Smooth muscle cell (in vitro differentiated cells): ENCODE data around the gene TMED1. TPM values are rescaled to one million over a fixed set of nuclear protein-coding genes. Genes with fewer than 3 reads are reported as not detected.

Source experiments
- DNase-seq: peaks from one replicate; lab custom pipeline; 2025; ENCODE audit not compliant: unreplicated experiment; lab: John Stamatoyannopoulos, UW
- H2AFZ ChIP-seq: fragments of 200-600 bp; sonication (generic); 2 replicates; pipeline ENCODE4 v1.6.0; 2016; ENCODE audit warnings: antibody characterized with exemption, low read depth, mild to moderate bottlenecking
- H3F3A ChIP-seq: fragments of 200-600 bp; sonication (generic); 2 replicates; pipeline ENCODE4 v1.6.0; 2017; ENCODE audit warnings: antibody characterized with exemption, low read depth
- H3K27ac ChIP-seq: fragments of 200-600 bp; sonication (generic); 2 replicates; pipeline ENCODE4 v1.5.1; 2016; ENCODE audit warnings: low read depth, mild to moderate bottlenecking
- H3K27me3 ChIP-seq: fragments of 200-600 bp; sonication (generic); 2 replicates; pipeline ENCODE4 v1.6.1; 2016; ENCODE audit warnings: low read depth, mild to moderate bottlenecking
- H3K36me3 ChIP-seq: fragments of 200-600 bp; sonication (generic); 2 replicates; pipeline ENCODE4 v1.5.1; 2016; ENCODE audit warnings: low read depth
- H3K4me1 ChIP-seq: fragments of 200-600 bp; sonication (generic); 2 replicates; pipeline ENCODE4 v1.5.1; 2016; ENCODE audit warnings: low read depth
- H3K4me2 ChIP-seq: fragments of 200-600 bp; sonication (generic); 2 replicates; pipeline ENCODE4 v1.6.0; 2016; ENCODE audit warnings: mild to moderate bottlenecking
- H3K4me3 ChIP-seq: fragments of 200-600 bp; sonication (generic); 2 replicates; pipeline ENCODE4 v1.5.1; 2016; ENCODE audit warnings: mild to moderate bottlenecking
- H3K79me2 ChIP-seq: fragments of 200-600 bp; sonication (generic); 2 replicates; pipeline ENCODE4 v1.6.0; 2016; ENCODE audit warnings: low read depth, mild to moderate bottlenecking
- H3K9ac ChIP-seq: fragments of 200-600 bp; sonication (generic); 2 replicates; pipeline ENCODE4 v1.6.0; 2016; ENCODE audit warnings: low read depth
- H3K9me3 ChIP-seq: fragments of 200-600 bp; sonication (generic); replicated peaks from 2 replicates; pipeline ENCODE4 v1.5.1; 2016; ENCODE audit warnings: low read depth
- H4K20me1 ChIP-seq: fragments of 200-600 bp; sonication (generic); 2 replicates; pipeline ENCODE4 v1.6.0; 2016; ENCODE audit warnings: low read depth
- WGBS: methylation state at CpG from one replicate; pipeline ENCODE4 v1.1.7; 2016; ENCODE audit warnings: low lambda C conversion rate; 5-methylcytosine and 5-hydroxymethylcytosine counted together
- polyA plus RNA-seq: library from polyadenylated mRNA; unstranded; fragments of >200 nt; fragmentation: Nextera tagmentation; extraction: Ambion mirVana; gene quantifications from 2 replicates; pipeline ENCODE4 v1.2.1, GENCODE V29; 2016
- total RNA-seq: library from RNA; depleted of rRNA; stranded (reverse); fragments of >200 nt; gene quantifications from 2 replicates; pipeline ENCODE4 v1.2.3, GENCODE V29; 2014
- TF ChIP-seq, protein P1 (sequence below): fragments of 200-600 bp; sonication (generic); IDR thresholded peaks from 2 replicates; pipeline ENCODE4 v1.5.1; 2017; ENCODE audit warnings: borderline replicate concordance, mild to moderate bottlenecking, antibody characterized with exemption; ENCODE audit not compliant: insufficient read depth, poor library complexity, severe bottlenecking

Gene TMED1
- total and polyA plus RNA-seq, 2 experiments from 2014 or later: 30.7 to 107 TPM

DNA sequence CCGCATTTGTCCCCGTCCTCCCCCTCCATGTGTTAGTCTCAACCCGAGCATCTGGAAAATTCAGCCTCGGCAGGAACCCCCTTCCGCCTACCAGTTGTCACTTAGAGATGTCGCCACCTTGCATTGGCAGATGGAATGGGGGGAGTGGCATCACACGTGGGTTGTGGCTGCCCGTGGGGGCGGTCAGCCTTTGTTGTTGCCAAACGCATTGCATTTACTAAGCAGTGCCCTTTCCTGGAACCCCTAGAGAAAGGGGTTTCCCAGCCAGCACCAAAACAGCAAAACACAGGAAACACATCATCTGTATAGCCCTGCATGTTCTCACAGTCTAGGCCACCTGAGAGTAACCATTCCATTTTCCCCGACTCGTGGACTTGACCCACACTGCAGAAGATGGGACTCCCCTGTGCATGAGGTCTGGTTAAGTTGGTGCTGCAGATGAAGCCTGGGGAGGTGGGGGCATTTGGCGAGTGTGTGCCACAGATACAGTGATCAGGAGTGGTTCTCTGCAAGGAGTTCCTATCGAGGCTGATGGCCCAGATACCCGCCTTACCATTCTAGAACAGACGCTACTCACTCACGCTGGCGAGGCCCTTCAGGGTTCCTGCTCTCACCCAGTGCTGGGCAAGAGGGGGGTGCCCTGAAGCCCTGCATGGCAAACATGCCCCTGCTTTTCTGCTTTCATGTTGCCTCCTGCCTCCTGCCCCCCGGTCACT is 38.3 kb downstream of the TMED1 start:
- no peaks in the 10 kb centered on the region for H4K20me1 ChIP-seq
- TF ChIP-seq, protein P1, sequence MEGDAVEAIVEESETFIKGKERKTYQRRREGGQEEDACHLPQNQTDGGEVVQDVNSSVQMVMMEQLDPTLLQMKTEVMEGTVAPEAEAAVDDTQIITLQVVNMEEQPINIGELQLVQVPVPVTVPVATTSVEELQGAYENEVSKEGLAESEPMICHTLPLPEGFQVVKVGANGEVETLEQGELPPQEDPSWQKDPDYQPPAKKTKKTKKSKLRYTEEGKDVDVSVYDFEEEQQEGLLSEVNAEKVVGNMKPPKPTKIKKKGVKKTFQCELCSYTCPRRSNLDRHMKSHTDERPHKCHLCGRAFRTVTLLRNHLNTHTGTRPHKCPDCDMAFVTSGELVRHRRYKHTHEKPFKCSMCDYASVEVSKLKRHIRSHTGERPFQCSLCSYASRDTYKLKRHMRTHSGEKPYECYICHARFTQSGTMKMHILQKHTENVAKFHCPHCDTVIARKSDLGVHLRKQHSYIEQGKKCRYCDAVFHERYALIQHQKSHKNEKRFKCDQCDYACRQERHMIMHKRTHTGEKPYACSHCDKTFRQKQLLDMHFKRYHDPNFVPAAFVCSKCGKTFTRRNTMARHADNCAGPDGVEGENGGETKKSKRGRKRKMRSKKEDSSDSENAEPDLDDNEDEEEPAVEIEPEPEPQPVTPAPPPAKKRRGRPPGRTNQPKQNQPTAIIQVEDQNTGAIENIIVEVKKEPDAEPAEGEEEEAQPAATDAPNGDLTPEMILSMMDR: no peak
- no peak overlapping the region for H3K9ac ChIP-seq
- H3K27me3 ChIP-seq: no peaks in the 10 kb centered on the region
- H3K27ac ChIP-seq: no peak overlapping the region
- no peaks in the 10 kb centered on the region for H3F3A ChIP-seq
- peaks cover 7% of the 10 kb centered on the region for H3K36me3 ChIP-seq
- 90% methylated on average over 19 of the region's 19 CpGs for WGBS
- H3K79me2 ChIP-seq: no peaks in the 10 kb centered on the region
- DNase-seq: no peak
- no peak overlapping the region for H3K4me3 ChIP-seq
- no peaks in the 10 kb centered on the region for H3K9me3 ChIP-seq
- no peak overlapping the region for H3K4me2 ChIP-seq
- no peaks in the 10 kb centered on the region for H3K4me1 ChIP-seq
- H2AFZ ChIP-seq: no peak overlapping the region

DNA sequence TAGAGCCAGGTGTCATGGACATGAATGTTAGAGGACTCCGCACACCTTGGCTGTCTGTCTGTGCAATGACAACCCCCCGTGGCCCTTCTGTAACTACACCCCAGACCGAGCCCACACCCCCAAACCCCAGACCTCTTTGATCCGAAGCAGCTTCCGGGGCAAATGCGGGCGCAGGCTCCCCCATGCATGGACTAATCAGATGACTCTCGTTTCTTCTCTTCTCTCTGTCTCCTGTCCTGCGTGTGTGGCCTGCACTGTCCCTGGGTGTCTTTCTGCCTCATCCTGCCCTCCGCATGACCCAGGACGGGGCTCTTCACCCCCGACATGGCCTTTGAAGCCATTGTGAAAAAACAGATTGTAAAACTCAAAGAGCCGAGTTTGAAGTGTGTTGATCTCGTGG is 38.9 kb downstream of the TMED1 start:
- WGBS: 96% methylated on average over 14 of the region's 14 CpGs
- Histone ChIP-seq H3K36me3 (peaks cover 7% of the 10 kb centered on the region), H3K4me1 (no peaks in the 10 kb centered on the region), H3K4me2 (no peak overlapping the region), H4K20me1 (no peaks in the 10 kb centered on the region), H3K27me3 (no peaks in the 10 kb centered on the region), H3K79me2 (no peaks in the 10 kb centered on the region), H3K9ac (no peak overlapping the region), H3K27ac (no peak overlapping the region), H3K4me3 (no peak overlapping the region), H3F3A (no peaks in the 10 kb centered on the region), H2AFZ (no peak overlapping the region), H3K9me3 (no peaks in the 10 kb centered on the region)
- TF ChIP-seq, protein P1: no peak
- DNase-seq: no peak

DNA sequence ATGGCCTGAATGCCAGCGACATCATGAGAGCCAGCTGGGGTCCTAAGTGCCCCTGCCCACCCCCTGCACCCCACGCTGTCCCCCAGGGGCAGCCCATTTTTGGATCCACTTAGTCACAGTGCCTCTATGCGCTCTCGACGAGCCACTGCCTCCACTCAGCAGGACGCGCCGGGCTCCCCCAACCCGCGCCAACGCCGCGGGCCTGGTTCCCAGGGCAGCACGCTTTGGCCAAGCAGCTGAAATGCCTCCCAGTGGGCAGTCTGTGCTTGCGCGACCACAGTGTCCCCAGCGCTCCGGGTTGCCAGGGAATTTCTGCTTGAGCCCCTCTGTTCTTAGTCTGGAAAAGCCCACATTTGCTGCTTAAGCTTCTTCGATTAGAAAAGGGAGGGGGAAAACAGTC is 39.4 kb downstream of the TMED1 start:
- Histone ChIP-seq H3K27ac (no peak overlapping the region), H3F3A (no peaks in the 10 kb centered on the region), H3K79me2 (no peaks in the 10 kb centered on the region), H3K36me3 (peaks cover 7% of the 10 kb centered on the region), H3K4me3 (no peak overlapping the region), H3K4me2 (no peak overlapping the region), H2AFZ (no peak overlapping the region), H4K20me1 (no peaks in the 10 kb centered on the region), H3K4me1 (no peaks in the 10 kb centered on the region), H3K9ac (no peak overlapping the region), H3K9me3 (no peaks in the 10 kb centered on the region), H3K27me3 (no peaks in the 10 kb centered on the region)
- TF ChIP-seq, protein P1: no peak
- WGBS: 97% methylated on average over 15 of the region's 19 CpGs
- DNase-seq: no peak

DNA sequence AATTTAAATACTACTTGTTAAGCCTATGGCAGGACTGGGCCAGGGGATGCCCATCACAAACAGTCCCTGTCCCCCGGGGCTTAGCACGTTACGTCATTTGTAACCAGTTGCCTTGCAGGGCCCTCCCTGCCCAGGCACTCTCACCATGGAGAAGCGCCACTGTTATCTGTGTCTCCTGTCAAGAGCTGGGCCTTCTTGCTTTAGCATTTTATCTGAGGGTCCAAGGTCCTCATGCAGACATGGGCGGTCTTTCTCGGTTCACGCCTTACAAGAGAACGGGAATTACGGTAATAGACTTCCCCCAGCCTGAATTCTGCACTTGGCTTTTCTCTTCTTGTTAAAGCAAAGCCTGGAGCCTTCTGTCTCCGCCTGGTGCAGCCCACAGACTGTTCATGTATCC is 46.1 kb downstream of the TMED1 start:
- peaks cover 22% of the 10 kb centered on the region for H3K36me3 ChIP-seq
- TF ChIP-seq, protein P1: no peak
- no peaks in the 10 kb centered on the region for H4K20me1 ChIP-seq

More for the DNA sequence above, 46.1 kb downstream of the TMED1 start:
- H3F3A ChIP-seq: no peaks in the 10 kb centered on the region
- no peaks in the 10 kb centered on the region for H3K4me1 ChIP-seq
- H3K27me3 ChIP-seq: no peaks in the 10 kb centered on the region
- H3K4me2 ChIP-seq: no peak overlapping the region
- no peaks in the 10 kb centered on the region for H3K79me2 ChIP-seq
- no peak overlapping the region for H3K9ac ChIP-seq
- no peak overlapping the region for H3K27ac ChIP-seq
- WGBS: 95% methylated on average over 10 of the region's 10 CpGs
- no peak overlapping the region for H2AFZ ChIP-seq
- DNase-seq: no peak
- no peaks in the 10 kb centered on the region for H3K9me3 ChIP-seq
- H3K4me3 ChIP-seq: no peak overlapping the region
